H1 (cell line): Measurements from ENCODE around the gene NEDD9. TPM values are rescaled to one million over a fixed set of nuclear protein-coding genes. Genes with fewer than 3 reads are reported as not detected.

ENCODE experiments used
- CTCF ChIA-PET: fragments of 300-600 bp; sonication (Branson Sonifier 250); formaldehyde crosslinking; loops from one replicate; lab custom pipeline; 2021; ENCODE audit not compliant: partially characterized antibody; lab: Charles Lee
- POLR2A ChIA-PET: fragments of 300-600 bp; sonication (Branson Sonifier 250); formaldehyde crosslinking; loops from one replicate; lab custom pipeline; 2021; ENCODE audit warnings: inconsistent platforms; ENCODE audit not compliant: partially characterized antibody; lab: Charles Lee
- DNase-seq, 2 experiments: peaks; one replicate each; pipeline versions ENCODE4 v3.0.0 to v3.0.0-alpha.2; 2010 to 2022; ENCODE audit warnings: low spot score in 2 of 2, low read depth in 1 of 2, mixed read lengths in 1 of 2
- FAIRE-seq: peaks from 2 replicates; lab custom pipeline; 2011; peaks lifted over from hg19 to GRCh38; lab: Jason Lieb, UNC
- H2AFZ ChIP-seq: 2 replicates; pipeline ENCODE4 v1.8.1; 2012; ENCODE audit warnings: low read length, inconsistent platforms
- H2AK5ac ChIP-seq: 2 replicates; pipeline ENCODE4 v1.6.1; 2013; ENCODE audit warnings: low read depth, low read length
- H2BK120ac ChIP-seq: replicated peaks from 2 replicates; pipeline ENCODE3; 2013; ENCODE audit warnings: low read depth, low read length, inconsistent platforms
- H2BK12ac ChIP-seq: 2 replicates; pipeline ENCODE4 v1.6.1; 2013; ENCODE audit warnings: low read depth, low read length
- H2BK15ac ChIP-seq: 2 replicates; pipeline ENCODE4 v1.6.1; 2013; ENCODE audit warnings: low read length
- H2BK20ac ChIP-seq: 2 replicates; pipeline ENCODE4 v1.6.1; 2013; ENCODE audit warnings: low read length
- H2BK5ac ChIP-seq: 2 replicates; pipeline ENCODE4 v1.6.1; 2013; ENCODE audit warnings: low read depth, low read length
- H3K14ac ChIP-seq: 2 replicates; pipeline ENCODE4 v1.6.1; 2013; ENCODE audit warnings: inconsistent platforms; ENCODE audit not compliant: insufficient read length
- H3K18ac ChIP-seq: 2 replicates; pipeline ENCODE4 v1.6.1; 2013; ENCODE audit warnings: low read length; ENCODE audit errors: extremely low read depth
- H3K23ac ChIP-seq: 2 replicates; pipeline ENCODE4 v1.6.1; 2013; ENCODE audit warnings: inconsistent platforms; ENCODE audit not compliant: insufficient read length
- H3K23me2 ChIP-seq: 2 replicates; pipeline ENCODE4 v1.6.1; 2013; ENCODE audit warnings: low read depth, low read length
- H3K27ac ChIP-seq: 2 replicates; pipeline ENCODE4 v1.6.1; 2011; ENCODE audit warnings: low read depth, low read length, inconsistent platforms
- H3K27me3 ChIP-seq, 4 experiments: replicated peaks in 1 of 4; 1 replicate in 1 of 4; 2 replicates in 3 of 4; pipeline versions ENCODE4 v1.6.1 to v1.8.1; 2011 to 2013; ENCODE audit warnings: low read length in 3 of 4, mild to moderate bottlenecking in 3 of 4, inconsistent platforms in 2 of 4, mixed read lengths in 2 of 4, moderate library complexity in 1 of 4; ENCODE audit not compliant: control insufficient read depth in 3 of 4, insufficient read depth in 3 of 4; ENCODE audit errors: extremely low read depth in 1 of 4
- H3K36me3 ChIP-seq, 4 experiments: 2 replicates each; pipeline versions ENCODE4 v1.6.1 to v1.8.1; 2011 to 2013; ENCODE audit warnings: mild to moderate bottlenecking in 4 of 4, low read length in 3 of 4, moderate library complexity in 2 of 4, control low read depth in 1 of 4, inconsistent platforms in 1 of 4; ENCODE audit not compliant: insufficient read depth in 4 of 4, control insufficient read depth in 2 of 4
- H3K4ac ChIP-seq: replicated peaks from 2 replicates; pipeline ENCODE3; 2013; ENCODE audit warnings: low read length, low read depth, mixed read lengths, inconsistent platforms; ENCODE audit not compliant: insufficient read length
- H3K4me1 ChIP-seq, 4 experiments: replicated peaks in 1 of 4; 1 replicate in 1 of 4; 2 replicates in 3 of 4; pipeline versions ENCODE4 v1.6.1 to v1.8.1; 2011 to 2013; ENCODE audit warnings: low read length in 3 of 4, inconsistent platforms in 2 of 4, mixed read lengths in 1 of 4; ENCODE audit not compliant: insufficient read depth in 4 of 4, control insufficient read depth in 3 of 4
- H3K4me2 ChIP-seq, 2 experiments: 2 replicates each; pipeline versions ENCODE4 v1.6.1 to v1.8.1; 2011 to 2013; ENCODE audit warnings: low read depth in 2 of 2, low read length in 2 of 2, control low read depth in 1 of 2, inconsistent platforms in 1 of 2, mild to moderate bottlenecking in 1 of 2; ENCODE audit not compliant: insufficient read depth in 1 of 2
- H3K4me3 ChIP-seq, 4 experiments: fragments of 200-600, 300-600 bp in 1 of 4; sonication (generic), shearing (Covaris generic), sonication (Bioruptor Twin) in 1 of 4; 2 replicates each; pipeline versions ENCODE4 v1.5.1 to v1.8.1; 2011 to 2016; ENCODE audit warnings: low read length in 4 of 4, low read depth in 3 of 4, control low read depth in 2 of 4, inconsistent platforms in 2 of 4, mild to moderate bottlenecking in 2 of 4, mixed read lengths in 1 of 4, moderate library complexity in 1 of 4; ENCODE audit not compliant: insufficient read depth in 2 of 4; ENCODE audit errors: extremely low read depth in 1 of 4
- H3K56ac ChIP-seq: replicated peaks from 2 replicates; pipeline ENCODE3; 2013; ENCODE audit warnings: low read depth, mild to moderate bottlenecking, mixed read lengths, low read length, inconsistent platforms; ENCODE audit not compliant: insufficient read length
- H3K79me1 ChIP-seq: 2 replicates; pipeline ENCODE4 v1.6.1; 2013; ENCODE audit warnings: low read depth, low read length, control low read depth
- H3K79me2 ChIP-seq, 2 experiments: 2 replicates each; pipeline versions ENCODE4 v1.6.1 to v1.8.1; 2012 to 2013; ENCODE audit warnings: low read length in 2 of 2, mild to moderate bottlenecking in 2 of 2, inconsistent platforms in 1 of 2; ENCODE audit not compliant: insufficient read depth in 2 of 2, control insufficient read depth in 1 of 2
- H3K9ac ChIP-seq, 4 experiments: replicated peaks in 1 of 4; 1 replicate in 1 of 4; 2 replicates in 3 of 4; pipeline versions ENCODE4 v1.6.1 to v1.8.1; 2011 to 2013; ENCODE audit warnings: low read depth in 3 of 4, low read length in 3 of 4, control low read depth in 2 of 4, mild to moderate bottlenecking in 2 of 4, moderate library complexity in 2 of 4, inconsistent platforms in 1 of 4; ENCODE audit errors: extremely low read depth in 1 of 4
- H3K9me3 ChIP-seq, 2 experiments: 2 replicates each; pipeline versions ENCODE4 v1.6.1 to v1.8.1; 2012 to 2013; ENCODE audit warnings: mild to moderate bottlenecking in 2 of 2, moderate library complexity in 2 of 2, control low read depth in 1 of 2, inconsistent platforms in 1 of 2, low read depth in 1 of 2, low read length in 1 of 2, mixed read lengths in 1 of 2; ENCODE audit not compliant: insufficient read depth in 2 of 2
- H4K20me1 ChIP-seq, 2 experiments: replicated peaks in 1 of 2; 2 replicates each; pipeline versions ENCODE3 to v1.8.1; 2011 to 2013; ENCODE audit warnings: inconsistent platforms in 2 of 2, low read length in 2 of 2, mild to moderate bottlenecking in 1 of 2; ENCODE audit not compliant: insufficient read depth in 2 of 2, control insufficient read depth in 1 of 2
- H4K5ac ChIP-seq: 2 replicates; pipeline ENCODE4 v1.6.1; 2013; ENCODE audit warnings: low read length, low read depth, mixed read lengths, inconsistent platforms; ENCODE audit not compliant: insufficient read length
- H4K8ac ChIP-seq: 2 replicates; pipeline ENCODE4 v1.8.0; 2013; ENCODE audit warnings: mild to moderate bottlenecking, moderate library complexity, low read length, inconsistent platforms; ENCODE audit not compliant: insufficient read depth; ENCODE audit errors: extremely low read depth
- H4K91ac ChIP-seq: replicated peaks from 2 replicates; pipeline ENCODE3; 2013; ENCODE audit warnings: low read length, mixed read lengths, inconsistent platforms; ENCODE audit not compliant: insufficient read length
- KDM4A ChIP-seq: IDR thresholded peaks from one replicate; pipeline ENCODE4 v1.7.1; 2012; ENCODE audit warnings: low read depth, mild to moderate bottlenecking, moderate library complexity, low read length, inconsistent platforms; ENCODE audit not compliant: severe bottlenecking
- SP2 ChIP-seq: IDR thresholded peaks from 2 replicates; pipeline ENCODE4 v1.6.1; 2012; ENCODE audit warnings: mild to moderate bottlenecking, low read length, inconsistent platforms
- WGBS, 2 experiments: shearing (Covaris generic) in 1 of 2; methylation state at CpG; one replicate each; pipeline versions ENCODE4 v1.1.6 to v1.1.7; 2013 to 2015; ENCODE audit warnings: low lambda C conversion rate in 2 of 2, mixed read lengths in 2 of 2, inconsistent platforms in 1 of 2, low coverage in 1 of 2, missing lambda C conversion rate in 1 of 2; ENCODE audit not compliant: insufficient replicate concordance in 2 of 2, insufficient coverage in 1 of 2, insufficient read length in 1 of 2; ENCODE audit errors: extremely low coverage in 1 of 2, missing lambda C conversion rate in 1 of 2; 5-methylcytosine and 5-hydroxymethylcytosine counted together
- polyA plus RNA-seq, 7 experiments: library from polyadenylated mRNA; depleted of rRNA in 3 of 7; stranded (reverse) in 5 of 7; unstranded in 2 of 7; fragments of >200 nt in 5 of 7; fragments of 200-250 nt in 2 of 7; gene quantifications; 1 replicate in 5 of 7; 2 replicates in 1 of 7; 4 replicates in 1 of 7; pipeline versions ENCODE4 v1.2.1 to v1.2.3, GENCODE V29; 2011 to 2013; ENCODE audit warnings: missing spikeins in 2 of 7, mixed read lengths in 2 of 7
- total RNA-seq: library from RNA; stranded (reverse); fragmentation: NEBNext Ultra II Directional; extraction: Animal tissue kit (Norgen Biotek cat#: 25700); gene quantifications from 2 replicates; pipeline ENCODE4 v1.2.1, GENCODE V29; 2021

The NEDD9 gene
- total and polyA plus RNA-seq, 2 of the 8 experiments (the other 6 are each of a cell fraction or from before 2014, with no cell fraction given), result 3.6 to 12.0 TPM

GRCh38 chr6:11236076-11236750 lies 3.7 kb upstream of the NEDD9 start:
- no peak overlapping the region for H2BK120ac ChIP-seq
- peaks cover 0 to 3% (median 0%) of the 10 kb centered on the region in 4 experiments; a peak in 3 of 7 replicates for H3K27me3 ChIP-seq
- H4K91ac ChIP-seq, result no peak overlapping the region
- H3K27ac ChIP-seq, result no peak overlapping the region
- peaks cover 3 to 11% (median 6%) of the 10 kb centered on the region in 4 experiments; a peak in 6 of 7 replicates for H3K4me1 ChIP-seq
- H3K36me3 ChIP-seq, result no peaks in the 10 kb centered on the region
- H2BK5ac ChIP-seq, result no peak overlapping the region; the same call in 1 of the 2 replicates
- H3K9me3 ChIP-seq, result no peaks in the 10 kb centered on the region
- H4K20me1 ChIP-seq, result no peaks in the 10 kb centered on the region
- H3K4me2 ChIP-seq, result no peak overlapping the region
- H2AFZ ChIP-seq, result no peak overlapping the region
- peaks cover 6% of the 10 kb centered on the region; the same call in 1 of the 2 replicates for H3K23me2 ChIP-seq
- H4K8ac ChIP-seq, result no peak overlapping the region
- H2BK12ac ChIP-seq, result no peak overlapping the region
- WGBS, 2 experiments, result 85% methylated on average over 6 of the region's 6 CpGs; no CpG with 5 or more reads in 1 of the 2 experiments
- no peak overlapping the region for H3K18ac ChIP-seq
- no peak overlapping the region for H2BK15ac ChIP-seq
- H3K4me3 ChIP-seq, result no peak overlapping the region
- H3K14ac ChIP-seq, result no peak overlapping the region
- no peaks in the 10 kb centered on the region for H3K79me2 ChIP-seq
- no peak overlapping the region for H3K9ac ChIP-seq
- H3K23ac ChIP-seq, result no peak overlapping the region
- CTCF ChIA-PET, result interaction anchor here (0.8 to 1.6 kb wide), 8 partner anchors 34 to 203 kb away, joined by 3 to 7 read pairs (median 4); no protein-coding TSS in a partner anchor
- no peak for DNase-seq
- no peak overlapping the region for H2BK20ac ChIP-seq
- no peaks in the 10 kb centered on the region for H3K79me1 ChIP-seq
- H2AK5ac ChIP-seq, result no peak overlapping the region
- H3K4ac ChIP-seq, result no peak overlapping the region
- no peak overlapping the region for H4K5ac ChIP-seq
- H3K56ac ChIP-seq, result no peak overlapping the region
- no peak for TF ChIP-seq SP2
- TF ChIP-seq KDM4A, result no peak
- TF ChIP-seq, all 59 proteins: peak for 0
- no peak for FAIRE-seq
- POLR2A ChIA-PET, result no interaction called here
